Endothelial cell of umbilical vein (primary cell): Measurements from ENCODE around the gene CCDC88B. TPM values are rescaled to one million over a fixed set of nuclear protein-coding genes. Genes with fewer than 3 reads are reported as not detected.

Experiments
- BruUV-seq: library from RNA; stranded (reverse); fragments of 400-500 nt; replicated peaks from 2 replicates; lab custom pipeline; 2021; lab: Mats Ljungman, UMichigan
- CTCF ChIA-PET: fragments of 300-600, 350-600 bp; sonication (Branson Sonifier 250); formaldehyde crosslinking; loops from one replicate; lab custom pipeline; 2021; ENCODE audit warnings: antibody characterized with exemption, inconsistent platforms; lab: Charles Lee
- POLR2A ChIA-PET: fragments of 300-600, 350-600 bp; sonication (Branson Sonifier 250); formaldehyde crosslinking; loops from one replicate; lab custom pipeline; 2021; ENCODE audit warnings: antibody characterized with exemption, inconsistent platforms; lab: Charles Lee
- DNase-seq: peaks from one replicate; pipeline ENCODE4 v3.0.0-alpha.2; 2011; ENCODE audit warnings: low read depth, low spot score
- FAIRE-seq: peaks from 2 replicates; lab custom pipeline; 2011; peaks lifted over from hg19 to GRCh38; lab: Jason Lieb, UNC
- H2AFZ ChIP-seq: 2 replicates; pipeline ENCODE4 v1.6.0; 2012; ENCODE audit warnings: low read depth, low read length, control low read depth, inconsistent platforms
- H3K27ac ChIP-seq: 2 replicates; pipeline ENCODE4 v1.5.1; 2011; ENCODE audit warnings: low read depth, mild to moderate bottlenecking, control low read depth, low read length, moderate library complexity; ENCODE audit not compliant: insufficient read depth
- H3K27me3 ChIP-seq, 2 experiments: 2 replicates each; pipeline versions ENCODE4 v1.6.0 to v1.6.1; 2011; ENCODE audit warnings: low read length in 2 of 2, mixed read lengths in 1 of 2; ENCODE audit not compliant: control insufficient read depth in 2 of 2, insufficient read depth in 2 of 2
- H3K36me3 ChIP-seq, 2 experiments: 2 replicates in 1 of 2; 3 replicates in 1 of 2; pipeline ENCODE4 v1.5.1; 2011; ENCODE audit warnings: low read length in 2 of 2, mild to moderate bottlenecking in 1 of 2, moderate library complexity in 1 of 2; ENCODE audit not compliant: control insufficient read depth in 2 of 2, insufficient read depth in 2 of 2; ENCODE audit errors: extremely low read depth in 1 of 2
- H3K4me1 ChIP-seq: 3 replicates; pipeline ENCODE4 v1.5.1; 2011; ENCODE audit warnings: mild to moderate bottlenecking, low read length; ENCODE audit not compliant: control insufficient read depth, insufficient read depth; ENCODE audit errors: extremely low read depth
- H3K4me2 ChIP-seq: 2 replicates; pipeline ENCODE4 v1.6.1; 2011; ENCODE audit warnings: low read length, control low read depth, mixed read lengths; ENCODE audit not compliant: insufficient read depth
- H3K4me3 ChIP-seq, 3 experiments: fragments of 200-600 bp in 1 of 3; sonication (generic), shearing (Covaris generic) in 1 of 3; replicated peaks in 1 of 3; 2 replicates each; pipeline ENCODE4 v1.5.1; 2011 to 2016; ENCODE audit warnings: control low read depth in 3 of 3, low read length in 3 of 3, mild to moderate bottlenecking in 2 of 3, inconsistent platforms in 1 of 3, low read depth in 1 of 3, moderate library complexity in 1 of 3; ENCODE audit not compliant: insufficient read depth in 1 of 3
- H3K79me2 ChIP-seq: 2 replicates; pipeline ENCODE4 v1.6.0; 2012; ENCODE audit warnings: low read length, inconsistent platforms; ENCODE audit not compliant: control insufficient read depth, insufficient read depth
- H3K9ac ChIP-seq: replicated peaks from 2 replicates; pipeline ENCODE3; 2011; ENCODE audit warnings: low read length, control low read depth; ENCODE audit not compliant: insufficient read depth; ENCODE audit errors: extremely low read depth
- H3K9me1 ChIP-seq: replicated peaks from 3 replicates; pipeline ENCODE4 v1.6.0; 2011; ENCODE audit warnings: mild to moderate bottlenecking, low read length; ENCODE audit not compliant: control insufficient read depth, insufficient read depth; ENCODE audit errors: extremely low read depth
- H3K9me3 ChIP-seq: replicated peaks from 2 replicates; pipeline ENCODE4 v1.5.1; 2012; ENCODE audit warnings: low read length, inconsistent platforms; ENCODE audit not compliant: control insufficient read depth, insufficient read depth
- H4K20me1 ChIP-seq: replicated peaks from 2 replicates; pipeline ENCODE3; 2011; ENCODE audit warnings: mild to moderate bottlenecking, low read length; ENCODE audit not compliant: control insufficient read depth, insufficient read depth; ENCODE audit errors: extremely low read depth
- EZH2 ChIP-seq: IDR thresholded peaks from 2 replicates; pipeline ENCODE4 v1.6.1; 2012; ENCODE audit warnings: borderline replicate concordance, low read depth, mild to moderate bottlenecking, moderate library complexity, low read length, inconsistent platforms; ENCODE audit not compliant: severe bottlenecking
- FOS ChIP-seq: IDR thresholded peaks from 2 replicates; pipeline ENCODE4 v1.6.1; 2011; ENCODE audit warnings: mild to moderate bottlenecking, low read length, moderate library complexity, borderline replicate concordance; ENCODE audit not compliant: insufficient read depth
- GATA2 ChIP-seq: IDR thresholded peaks from 2 replicates; pipeline ENCODE4 v1.7.0; 2011; ENCODE audit warnings: low read depth, mild to moderate bottlenecking, moderate library complexity, mixed read lengths, low read length; ENCODE audit not compliant: insufficient read length, insufficient read depth
- JUN ChIP-seq: IDR thresholded peaks from 2 replicates; pipeline ENCODE4 v1.6.1; 2011; ENCODE audit warnings: borderline replicate concordance, low read depth; ENCODE audit not compliant: insufficient read length, insufficient read depth
- POLR2A ChIP-seq: IDR thresholded peaks from 2 replicates; pipeline ENCODE4 v1.6.1; 2012; ENCODE audit warnings: low read depth, mild to moderate bottlenecking, control low read depth, low read length
- dilution Hi-C: fragments of 300-500 bp; cut with MboI; formaldehyde crosslinking; loops from one replicate; pipeline ENCODE4 v1.15.0; 2019; ENCODE audit warnings: low sequenced_read_pairs; ENCODE audit not compliant: extremely low pct_ligation_motif_present
- intact Hi-C: fragments of 100-400 bp; cut with micrococcal nuclease; formaldehyde crosslinking; loops from one replicate; pipeline ENCODE4 v1.10.0; 2022
- polyA plus RNA-seq, 4 experiments: library from polyadenylated mRNA; depleted of rRNA in 3 of 4; stranded (reverse) in 3 of 4; unstranded in 1 of 4; fragments of >200 nt; gene quantifications; 2 replicates each; pipeline versions ENCODE4 v1.2.1 to v1.2.3, GENCODE V29; 2011 to 2012; ENCODE audit warnings: missing spikeins in 1 of 4
- total RNA-seq: library from RNA; stranded (reverse); gene quantifications from 2 replicates; pipeline ENCODE4 v1.2.3, GENCODE V29; 2021
- TF ChIP-seq, protein P1 (sequence below), 2 donors: IDR thresholded peaks; 1 replicate in 1 of 2; 2 replicates in 1 of 2; pipeline ENCODE4 v1.5.1; 2011; ENCODE audit warnings: low read length in 2 of 2, mild to moderate bottlenecking in 2 of 2, moderate library complexity in 2 of 2, control low read depth in 1 of 2, inconsistent platforms in 1 of 2, low read depth in 1 of 2; ENCODE audit not compliant: insufficient read depth in 1 of 2; ENCODE audit errors: extremely low read depth in 1 of 2
- TF ChIP-seq, protein P2 (sequence below): IDR thresholded peaks from 2 replicates; pipeline ENCODE4 v1.6.1; 2011; ENCODE audit not compliant: insufficient read depth, insufficient read length

Gene CCDC88B
- total and polyA plus RNA-seq, 2 donors (not counting 3 experiments of a cell fraction or from before 2014, with no cell fraction given): 1.8 to 2.7 TPM

DNA sequence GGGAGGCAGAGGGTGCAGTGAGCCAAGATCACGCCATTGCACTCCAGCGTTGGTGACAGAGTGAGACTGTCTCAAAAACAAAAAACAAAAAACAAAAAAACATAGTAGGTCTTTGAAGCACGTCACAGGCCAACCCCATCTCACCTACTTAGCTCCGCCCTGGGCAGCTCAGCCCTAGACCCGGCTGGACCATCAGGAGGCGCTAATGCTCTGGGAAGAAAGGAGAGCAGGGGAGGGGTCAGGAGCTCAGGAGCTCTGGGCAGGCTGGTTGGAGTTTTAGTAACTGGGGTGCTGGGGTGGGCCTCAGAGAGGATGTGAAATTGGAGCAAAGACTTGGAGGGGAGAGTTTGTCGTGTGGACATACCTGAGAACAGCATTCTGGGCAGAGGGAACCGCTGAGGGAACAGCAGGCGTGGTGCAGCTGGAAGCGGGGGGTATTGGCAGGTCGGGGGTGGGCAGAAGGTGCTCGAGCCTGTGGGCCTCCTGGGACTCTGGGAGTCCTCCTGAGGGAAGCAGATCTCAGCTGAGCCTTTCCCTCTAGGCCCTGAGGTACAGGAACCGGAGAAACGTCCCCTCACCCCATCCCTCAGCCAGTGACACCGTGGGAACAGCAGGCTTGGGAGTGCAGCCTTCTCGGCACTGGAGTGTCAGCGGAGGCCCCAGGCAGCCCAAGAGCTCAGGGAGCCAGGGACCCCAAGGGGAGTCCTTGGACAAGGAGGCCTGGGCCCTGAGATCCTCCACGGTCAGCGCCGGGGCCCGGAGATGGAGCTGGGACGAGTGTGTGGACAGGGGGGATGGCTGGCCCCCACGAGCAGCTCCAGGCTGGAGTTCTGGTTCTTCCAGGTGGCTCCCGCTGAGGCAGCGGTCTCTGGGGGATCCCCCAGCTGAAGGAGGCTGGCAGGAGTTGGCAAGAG lies 16.8 kb downstream of the CCDC88B start:
- H3K27me3 ChIP-seq: no peaks in the 10 kb centered on the region
- H4K20me1 ChIP-seq: no peaks in the 10 kb centered on the region
- TF ChIP-seq, protein P1, sequence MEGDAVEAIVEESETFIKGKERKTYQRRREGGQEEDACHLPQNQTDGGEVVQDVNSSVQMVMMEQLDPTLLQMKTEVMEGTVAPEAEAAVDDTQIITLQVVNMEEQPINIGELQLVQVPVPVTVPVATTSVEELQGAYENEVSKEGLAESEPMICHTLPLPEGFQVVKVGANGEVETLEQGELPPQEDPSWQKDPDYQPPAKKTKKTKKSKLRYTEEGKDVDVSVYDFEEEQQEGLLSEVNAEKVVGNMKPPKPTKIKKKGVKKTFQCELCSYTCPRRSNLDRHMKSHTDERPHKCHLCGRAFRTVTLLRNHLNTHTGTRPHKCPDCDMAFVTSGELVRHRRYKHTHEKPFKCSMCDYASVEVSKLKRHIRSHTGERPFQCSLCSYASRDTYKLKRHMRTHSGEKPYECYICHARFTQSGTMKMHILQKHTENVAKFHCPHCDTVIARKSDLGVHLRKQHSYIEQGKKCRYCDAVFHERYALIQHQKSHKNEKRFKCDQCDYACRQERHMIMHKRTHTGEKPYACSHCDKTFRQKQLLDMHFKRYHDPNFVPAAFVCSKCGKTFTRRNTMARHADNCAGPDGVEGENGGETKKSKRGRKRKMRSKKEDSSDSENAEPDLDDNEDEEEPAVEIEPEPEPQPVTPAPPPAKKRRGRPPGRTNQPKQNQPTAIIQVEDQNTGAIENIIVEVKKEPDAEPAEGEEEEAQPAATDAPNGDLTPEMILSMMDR (IDR thresholded peaks at IDR 0.05; ENCODE audit: extremely low read depth in 1 of 2, insufficient read depth in 1 of 2, low read depth in 1 of 2, low read length in 2 of 2): peak; percentile 39 to 50
- TF ChIP-seq POLR2A: no peak
- intact Hi-C loops: loop anchor here (5.0 kb wide), 1 partner anchor 114 kb away; the partner anchor contains the start of gene FKBP2
- FAIRE-seq (peak; percentile 8), DNase-seq (peak; percentile 37)
- POLR2A ChIA-PET: interaction anchor here (1.7 kb wide), 1 partner anchor 11 kb away, joined by 11 read pairs; no protein-coding TSS in a partner anchor
- no peak overlapping the region for H3K4me2 ChIP-seq
- no TSS peak for BruUV-seq
- no peak overlapping the region for H3K27ac ChIP-seq
- peaks cover 0 to 8% of the 10 kb centered on the region in 2 experiments for H3K36me3 ChIP-seq
- H3K9me1 ChIP-seq: no peaks in the 10 kb centered on the region
- H3K79me2 ChIP-seq: peaks cover 10% of the 10 kb centered on the region
- H3K4me3 ChIP-seq: no peak overlapping the region
- dilution Hi-C loops: no loop called here
- H2AFZ ChIP-seq: no peak overlapping the region
- H3K4me1 ChIP-seq: peaks cover 22% of the 10 kb centered on the region
- no peak overlapping the region for H3K9ac ChIP-seq
- CTCF ChIA-PET: interaction anchor here (0.6 to 4.5 kb wide), 12 partner anchors 10 to 152 kb away, joined by 3 to 107 read pairs (median 12); partner anchors contain the start of genes ESRRA, FKBP2, PRDX5 and TRMT112
- H3K9me3 ChIP-seq: no peaks in the 10 kb centered on the region

DNA sequence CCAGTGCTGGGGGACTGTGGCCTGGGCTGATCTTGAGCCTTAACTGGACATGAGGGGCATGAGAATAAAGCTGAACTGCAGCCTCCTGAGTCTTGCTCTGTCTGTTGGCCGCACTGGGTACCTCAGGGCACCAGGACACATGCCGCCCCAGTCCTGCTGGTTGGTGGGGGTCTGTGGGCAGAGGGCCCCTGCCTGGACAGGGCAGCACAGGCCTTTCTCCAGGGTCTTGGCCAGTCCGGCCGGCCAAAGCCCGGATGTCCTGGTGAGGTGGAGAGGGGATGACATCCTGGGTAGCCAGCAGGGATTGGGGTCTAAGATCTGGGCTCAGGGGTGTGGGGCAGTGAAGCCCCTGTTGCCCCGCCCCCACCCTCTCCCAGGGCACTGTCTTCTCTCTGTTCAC lies 17.4 kb downstream of the CCDC88B start:
- Histone ChIP-seq H2AFZ (peak overlapping the region; percentile 39), H3K27ac (no peak overlapping the region), H4K20me1 (no peaks in the 10 kb centered on the region), H3K9me1 (no peaks in the 10 kb centered on the region), H3K27me3 (no peaks in the 10 kb centered on the region), H3K9ac (no peak overlapping the region), H3K36me3 (peaks cover 4 to 14% of the 10 kb centered on the region in 2 experiments), H3K4me3 (no peak overlapping the region), H3K9me3 (no peaks in the 10 kb centered on the region), H3K4me1 (peaks cover 22% of the 10 kb centered on the region), H3K4me2 (no peak overlapping the region), H3K79me2 (peaks cover 10% of the 10 kb centered on the region)
- dilution Hi-C loops (no loop called here), intact Hi-C loops (loop anchor here (5.0 kb wide), 1 partner anchor 115 kb away; the partner anchor contains the start of gene FKBP2)
- POLR2A ChIA-PET: no interaction called here
- BruUV-seq: no TSS peak
- no peak for FAIRE-seq
- CTCF ChIA-PET: interaction anchor here (1.1 to 4.5 kb wide), 6 partner anchors 9 to 92 kb away, joined by 3 to 107 read pairs (median 18); partner anchors contain the start of genes ESRRA, PRDX5 and TRMT112
- no peak for DNase-seq
- TF ChIP-seq JUN (no peak), FOS (no peak), GATA2 (no peak), EZH2 (no peak)
- TF ChIP-seq, protein P2, sequence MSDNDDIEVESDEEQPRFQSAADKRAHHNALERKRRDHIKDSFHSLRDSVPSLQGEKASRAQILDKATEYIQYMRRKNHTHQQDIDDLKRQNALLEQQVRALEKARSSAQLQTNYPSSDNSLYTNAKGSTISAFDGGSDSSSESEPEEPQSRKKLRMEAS: no peak
